Measurements from ENCODE around the gene FREM1. TPM values are rescaled to one million over a fixed set of nuclear protein-coding genes. Genes with fewer than 3 reads are reported as not detected.

FREM1 gene
- total and polyA plus RNA-seq, 10 of the 15 experiments (the other 5 are each of a cell fraction or from before 2014, with no cell fraction given) = 0.01 to 0.16 (median 0.08) TPM; not detected in 7

DNA sequence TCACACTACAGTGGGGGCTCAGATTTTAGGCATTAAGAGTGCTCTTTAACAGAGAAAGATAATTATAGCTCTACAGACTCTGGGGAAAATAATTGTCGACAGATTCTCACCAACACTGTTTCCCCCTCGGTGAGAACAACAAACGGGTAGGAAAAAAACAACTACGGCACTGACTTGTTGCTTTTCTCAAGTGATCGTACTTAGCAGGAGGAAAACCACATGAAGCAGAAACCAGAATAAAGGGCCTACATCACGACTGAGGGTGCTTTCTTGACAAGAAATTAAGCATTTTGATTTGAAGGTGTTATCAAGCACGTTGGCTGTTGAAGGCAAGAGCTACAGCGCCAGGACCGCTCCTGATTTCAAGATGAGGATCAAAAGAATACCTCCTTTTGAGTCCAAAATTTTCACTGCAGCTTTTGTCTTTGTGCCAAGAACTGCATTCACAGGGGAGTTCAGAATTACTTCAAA lies 160.5 kb downstream of the FREM1 start (continued):
- TF ChIP-seq E4F1 (IDR thresholded peaks at IDR 0.05; ENCODE audit: borderline replicate concordance, partially characterized antibody) (no peak), CBFB (IDR thresholded peaks at IDR 0.05; ENCODE audit: low read depth) (no peak), NFIC (IDR thresholded peaks at IDR 0.05; ENCODE audit: low read depth, low read length) (no peak), MEF2B (IDR thresholded peaks at IDR 0.05; ENCODE audit: partially characterized antibody, poor library complexity, severe bottlenecking) (no peak), HDAC6 (IDR thresholded peaks at IDR 0.05; ENCODE audit: unreplicated experiment) (no peak)

- WGBS (ENCODE audit: insufficient coverage, insufficient replicate concordance, low lambda C conversion rate, missing lambda C conversion rate) = 46% methylated on average over 3 of the region's 3 CpGs
- H3K4me2 ChIP-seq (ENCODE audit: control insufficient read depth, insufficient read depth) = no peak overlapping the region
- ATAC-seq (no peak), FAIRE-seq (no peak), DNase-seq (ENCODE audit: low read depth, low spot score) (no peak)
- no peaks in the 10 kb centered on the region for H4K20me1 ChIP-seq (ENCODE audit: control insufficient read depth, insufficient read depth)
- H3K4me3 ChIP-seq = no peak overlapping the region
- H3K27me3 ChIP-seq (replicated peaks in 1 of 2; ENCODE audit: control insufficient read depth in 2 of 2, insufficient read depth in 2 of 2, low read length in 1 of 2) = no peaks in the 10 kb centered on the region; a peak in 2 of 4 replicates
- H3K36me3 ChIP-seq (ENCODE audit: control insufficient read depth in 2 of 2, insufficient read depth in 2 of 2, low read length in 1 of 2) = no peaks in the 10 kb centered on the region
- RAD21 ChIA-PET (ENCODE audit: unreplicated experiment) = no interaction called here
- H3K79me2 ChIP-seq (ENCODE audit: control insufficient read depth, insufficient read depth, low read length) = no peaks in the 10 kb centered on the region
- POLR2A ChIA-PET = no interaction called here
- intact Hi-C loops (cut with micrococcal nuclease; ENCODE audit: unreplicated experiment) = no loop called here
- H3K9me3 ChIP-seq (replicated peaks; ENCODE audit: control insufficient read depth, insufficient read depth, low read length) = no peaks in the 10 kb centered on the region
- no peaks in the 10 kb centered on the region for H3K4me1 ChIP-seq (ENCODE audit: control insufficient read depth, insufficient read depth, low read length)
- SMC1A ChIA-PET (ENCODE audit: uncharacterized antibody, unreplicated experiment) = no interaction called here
- no peak overlapping the region for H3K9ac ChIP-seq (ENCODE audit: control insufficient read depth, insufficient read depth, low read length)
- CTCF ChIA-PET = no interaction called here
- no peak overlapping the region for H2AFZ ChIP-seq (ENCODE audit: control insufficient read depth, low read depth, low read length)
- no TSS peak for BruUV-seq (replicated peaks)
- no peak overlapping the region for H3K27ac ChIP-seq (ENCODE audit: control insufficient read depth, insufficient read depth)
- in situ Hi-C loops (cut with MboI) = no loop called here
- TF ChIP-seq RAD51 (IDR thresholded peaks at IDR 0.05) = no peak
- no peak for TF ChIP-seq RBBP5 (conservative IDR thresholded peaks at IDR 0.05)
- no peak for TF ChIP-seq NRF1 (conservative IDR thresholded peaks at IDR 0.05; ENCODE audit: low read depth, low read length)
- TF ChIP-seq ATF7 (IDR thresholded peaks at IDR 0.05; ENCODE audit: low read depth) = no peak
- TF ChIP-seq LARP7 (IDR thresholded peaks at IDR 0.05) = no peak
- no peak for TF ChIP-seq GABPA (IDR thresholded peaks at IDR 0.05; ENCODE audit: low read depth)
- TF ChIP-seq SMARCA5 (IDR thresholded peaks at IDR 0.05) = no peak
- TF ChIP-seq ETV6 (conservative IDR thresholded peaks at IDR 0.05 in 1 of 2, IDR thresholded peaks at IDR 0.05 in 1 of 2; ENCODE audit: borderline replicate concordance in 1 of 2, low read depth in 1 of 2) = no peak
- no peak for TF ChIP-seq FOXM1 (IDR thresholded peaks at IDR 0.05; ENCODE audit: low read depth, low read length)
- TF ChIP-seq PML (IDR thresholded peaks at IDR 0.05; ENCODE audit: low read length) = no peak
- TF ChIP-seq, protein P1, sequence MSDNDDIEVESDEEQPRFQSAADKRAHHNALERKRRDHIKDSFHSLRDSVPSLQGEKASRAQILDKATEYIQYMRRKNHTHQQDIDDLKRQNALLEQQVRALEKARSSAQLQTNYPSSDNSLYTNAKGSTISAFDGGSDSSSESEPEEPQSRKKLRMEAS (IDR thresholded peaks at IDR 0.05; ENCODE audit: low read depth, low read length) = no peak
- no peak for TF ChIP-seq SIN3A (IDR thresholded peaks at IDR 0.05; ENCODE audit: low read depth, low read length)
- no peak for TF ChIP-seq NBN (IDR thresholded peaks at IDR 0.05)
- no peak for TF ChIP-seq SMAD1 (IDR thresholded peaks at IDR 0.05; ENCODE audit: low read depth, partially characterized antibody)
- TF ChIP-seq, protein P2, sequence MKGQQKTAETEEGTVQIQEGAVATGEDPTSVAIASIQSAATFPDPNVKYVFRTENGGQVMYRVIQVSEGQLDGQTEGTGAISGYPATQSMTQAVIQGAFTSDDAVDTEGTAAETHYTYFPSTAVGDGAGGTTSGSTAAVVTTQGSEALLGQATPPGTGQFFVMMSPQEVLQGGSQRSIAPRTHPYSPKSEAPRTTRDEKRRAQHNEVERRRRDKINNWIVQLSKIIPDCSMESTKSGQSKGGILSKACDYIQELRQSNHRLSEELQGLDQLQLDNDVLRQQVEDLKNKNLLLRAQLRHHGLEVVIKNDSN (IDR thresholded peaks at IDR 0.05; ENCODE audit: borderline replicate concordance, extremely low read length, insufficient read depth, low read depth, low read length) = no peak
- no peak for TF ChIP-seq MLLT1 (IDR thresholded peaks at IDR 0.05)
Measured at GRCh38 chr9:14748373-14748772, 161.9 kb downstream of the FREM1 start.
